ENCODE data around the gene DLX3. TPM values are rescaled to one million over a fixed set of nuclear protein-coding genes. Genes with fewer than 3 reads are reported as not detected.

Gene DLX3
- total and polyA plus RNA-seq, 2 donors (not counting 1 experiment from before 2014, with no cell fraction given): not detected

DNA sequence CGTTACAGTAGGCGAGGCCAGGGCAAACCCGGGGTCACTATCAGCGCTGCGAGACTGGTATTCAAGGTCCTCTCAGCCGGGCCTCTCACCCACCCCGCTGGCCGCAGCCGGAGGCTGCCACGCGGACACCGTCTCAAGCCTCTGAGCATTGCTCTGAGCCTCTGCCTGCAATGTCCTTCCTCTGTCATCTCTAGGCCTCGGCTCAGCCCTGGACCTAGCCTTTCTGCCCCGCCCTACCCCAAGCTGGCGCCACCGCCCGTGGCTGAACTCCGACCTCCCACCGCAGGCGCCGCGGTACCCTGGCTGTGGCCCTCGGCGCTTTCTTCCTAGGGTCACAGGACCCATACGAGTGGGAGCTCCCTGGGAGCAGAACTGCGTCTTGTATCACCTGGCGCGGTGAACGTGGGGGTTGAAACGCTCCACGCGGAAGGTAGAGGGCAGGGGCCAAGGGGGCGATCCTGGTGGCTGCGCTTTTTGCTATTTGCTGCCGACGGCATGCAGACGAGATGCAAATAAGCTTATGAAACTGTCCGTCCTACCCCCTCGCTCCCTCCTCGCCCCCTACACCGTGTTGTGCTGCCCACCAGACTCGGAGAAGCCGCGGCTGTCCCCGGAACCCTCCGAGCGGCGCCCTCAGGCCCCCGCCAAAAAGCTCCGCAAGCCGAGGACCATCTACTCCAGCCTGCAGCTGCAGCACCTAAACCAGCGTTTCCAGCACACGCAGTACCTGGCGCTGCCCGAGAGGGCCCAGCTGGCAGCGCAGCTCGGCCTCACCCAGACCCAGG is 22.3 kb downstream of the DLX3 start:
- H3K9ac ChIP-seq (ENCODE audit: insufficient read depth, low read length): no peak overlapping the region
- no peaks in the 10 kb centered on the region for H3K36me3 ChIP-seq (ENCODE audit: control insufficient read depth, insufficient read depth, low read length)
- peaks cover 72% of the 10 kb centered on the region for H3K27me3 ChIP-seq (ENCODE audit: control insufficient read depth, insufficient read depth, low read length)
- no peak overlapping the region for H2AFZ ChIP-seq (ENCODE audit: low read length)
- H3K4me1 ChIP-seq (ENCODE audit: control insufficient read depth, extremely low read depth, insufficient read depth, low read length): peaks cover 5% of the 10 kb centered on the region
- H3K27ac ChIP-seq (ENCODE audit: insufficient read depth, low read length): no peak overlapping the region
- no peak overlapping the region for H3K4me3 ChIP-seq (replicated peaks in 1 of 4; ENCODE audit: control extremely low read depth in 1 of 4, insufficient read depth in 1 of 4, low read depth in 3 of 4, low read length in 4 of 4)
- H4K20me1 ChIP-seq (ENCODE audit: control insufficient read depth, extremely low read depth, insufficient read depth, low read length): no peaks in the 10 kb centered on the region
- TF ChIP-seq, protein P1, sequence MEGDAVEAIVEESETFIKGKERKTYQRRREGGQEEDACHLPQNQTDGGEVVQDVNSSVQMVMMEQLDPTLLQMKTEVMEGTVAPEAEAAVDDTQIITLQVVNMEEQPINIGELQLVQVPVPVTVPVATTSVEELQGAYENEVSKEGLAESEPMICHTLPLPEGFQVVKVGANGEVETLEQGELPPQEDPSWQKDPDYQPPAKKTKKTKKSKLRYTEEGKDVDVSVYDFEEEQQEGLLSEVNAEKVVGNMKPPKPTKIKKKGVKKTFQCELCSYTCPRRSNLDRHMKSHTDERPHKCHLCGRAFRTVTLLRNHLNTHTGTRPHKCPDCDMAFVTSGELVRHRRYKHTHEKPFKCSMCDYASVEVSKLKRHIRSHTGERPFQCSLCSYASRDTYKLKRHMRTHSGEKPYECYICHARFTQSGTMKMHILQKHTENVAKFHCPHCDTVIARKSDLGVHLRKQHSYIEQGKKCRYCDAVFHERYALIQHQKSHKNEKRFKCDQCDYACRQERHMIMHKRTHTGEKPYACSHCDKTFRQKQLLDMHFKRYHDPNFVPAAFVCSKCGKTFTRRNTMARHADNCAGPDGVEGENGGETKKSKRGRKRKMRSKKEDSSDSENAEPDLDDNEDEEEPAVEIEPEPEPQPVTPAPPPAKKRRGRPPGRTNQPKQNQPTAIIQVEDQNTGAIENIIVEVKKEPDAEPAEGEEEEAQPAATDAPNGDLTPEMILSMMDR (conservative IDR thresholded peaks at IDR 0.05 in 1 of 2, IDR thresholded peaks at IDR 0.05 in 1 of 2; ENCODE audit: low read depth in 1 of 2, low read length in 2 of 2): no peak
- TF ChIP-seq EZH2 (IDR thresholded peaks at IDR 0.05; ENCODE audit: low read length, missing control alignments): peak; percentile 98
- H3K4me2 ChIP-seq (ENCODE audit: extremely low read depth, insufficient read depth, low read length): no peak overlapping the region
- no peaks in the 10 kb centered on the region for H3K79me2 ChIP-seq (ENCODE audit: control insufficient read depth, insufficient read depth, low read length)
- no peaks in the 10 kb centered on the region for H3K9me3 ChIP-seq (ENCODE audit: control insufficient read depth, insufficient read depth, low read depth, low read length)
- DNase-seq (ENCODE audit: low read depth in 2 of 2): no peak

DNA sequence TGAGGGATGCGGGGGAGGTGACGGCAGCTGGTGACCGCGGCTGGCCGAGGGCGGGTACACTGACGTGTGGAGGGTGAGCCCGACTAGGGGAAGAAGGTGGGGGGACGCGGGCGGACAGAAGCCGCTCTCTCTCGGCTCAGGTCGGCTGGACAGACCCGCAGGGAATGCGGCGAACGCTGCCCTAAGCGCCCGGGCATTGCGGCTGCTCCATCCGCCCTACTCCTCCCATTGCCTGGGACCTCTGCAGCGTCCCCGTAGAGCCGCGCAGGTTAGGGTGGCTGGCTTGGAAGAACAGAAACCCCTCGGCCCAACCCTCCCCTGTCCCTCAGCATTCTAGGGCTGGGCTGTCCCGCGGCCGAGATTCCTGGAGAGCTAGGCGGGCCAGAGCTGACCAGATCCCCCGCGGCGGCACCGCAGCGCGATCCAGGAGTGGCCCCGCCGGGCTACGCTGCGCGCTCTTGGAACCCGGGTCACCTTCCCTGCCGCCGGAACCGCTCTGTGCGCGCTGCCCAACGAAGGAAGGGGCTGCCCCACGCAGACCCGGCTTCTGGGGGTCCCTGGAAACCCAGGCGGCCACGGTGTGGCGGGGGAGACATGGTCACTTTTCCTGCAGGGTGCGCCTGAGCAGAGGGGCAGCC is 23.1 kb downstream of the DLX3 start:
- Histone ChIP-seq H2AFZ (ENCODE audit: low read length) (no peak overlapping the region), H3K4me2 (ENCODE audit: extremely low read depth, insufficient read depth, low read length) (no peak overlapping the region), H3K9me3 (ENCODE audit: control insufficient read depth, insufficient read depth, low read depth, low read length) (no peaks in the 10 kb centered on the region), H3K27me3 (ENCODE audit: control insufficient read depth, insufficient read depth, low read length) (peaks cover 76% of the 10 kb centered on the region), H4K20me1 (ENCODE audit: control insufficient read depth, extremely low read depth, insufficient read depth, low read length) (no peaks in the 10 kb centered on the region), H3K9ac (ENCODE audit: insufficient read depth, low read length) (no peak overlapping the region), H3K4me3 (replicated peaks in 1 of 4; ENCODE audit: control extremely low read depth in 1 of 4, insufficient read depth in 1 of 4, low read depth in 3 of 4, low read length in 4 of 4) (no peak overlapping the region), H3K4me1 (ENCODE audit: control insufficient read depth, extremely low read depth, insufficient read depth, low read length) (peaks cover 5% of the 10 kb centered on the region), H3K79me2 (ENCODE audit: control insufficient read depth, insufficient read depth, low read length) (no peaks in the 10 kb centered on the region), H3K27ac (ENCODE audit: insufficient read depth, low read length) (no peak overlapping the region), H3K36me3 (ENCODE audit: control insufficient read depth, insufficient read depth, low read length) (no peaks in the 10 kb centered on the region)
- TF ChIP-seq, protein P1 (conservative IDR thresholded peaks at IDR 0.05 in 1 of 2, IDR thresholded peaks at IDR 0.05 in 1 of 2; ENCODE audit: low read depth in 1 of 2, low read length in 2 of 2): no peak
- TF ChIP-seq EZH2 (IDR thresholded peaks at IDR 0.05; ENCODE audit: low read length, missing control alignments): peak; percentile 75
- DNase-seq (ENCODE audit: low read depth in 2 of 2): no peak

DNA sequence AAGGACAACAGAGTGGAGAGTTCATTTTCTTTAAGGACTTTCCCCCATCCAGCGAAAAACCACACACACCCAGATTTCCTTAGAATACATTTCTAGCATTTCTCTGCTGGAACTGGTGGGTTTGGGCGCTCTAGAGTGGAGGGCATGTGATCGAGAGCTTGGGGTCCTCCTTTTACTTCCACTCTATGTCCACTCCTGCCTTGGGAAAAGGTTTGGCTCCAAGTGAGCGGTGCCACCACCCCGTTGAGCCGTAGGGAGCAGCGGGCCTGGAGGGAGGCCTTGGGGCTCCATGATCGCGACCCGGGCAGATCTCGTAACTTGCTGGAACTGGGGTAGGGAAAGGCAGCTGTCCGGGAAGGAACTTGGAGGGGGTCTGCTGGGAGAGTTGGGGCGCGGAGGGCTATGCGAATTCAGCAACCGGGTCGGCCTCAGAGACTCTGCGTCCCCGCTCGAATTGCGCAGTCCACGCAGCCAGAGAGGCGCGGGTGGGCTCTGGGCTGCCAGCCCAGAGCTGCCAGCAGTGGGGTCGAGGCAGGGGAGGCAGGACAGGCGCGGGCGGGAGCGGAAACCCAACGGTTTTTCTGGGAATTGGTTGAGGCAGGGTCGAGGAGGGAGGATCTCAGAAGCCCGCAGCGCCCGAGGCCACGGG is 23.7 kb downstream of the DLX3 start:
- H3K4me1 ChIP-seq (ENCODE audit: control insufficient read depth, extremely low read depth, insufficient read depth, low read length): peaks cover 5% of the 10 kb centered on the region
- H3K4me2 ChIP-seq (ENCODE audit: extremely low read depth, insufficient read depth, low read length): no peak overlapping the region
- TF ChIP-seq, protein P1 (conservative IDR thresholded peaks at IDR 0.05 in 1 of 2, IDR thresholded peaks at IDR 0.05 in 1 of 2; ENCODE audit: low read depth in 1 of 2, low read length in 2 of 2): no peak
- TF ChIP-seq EZH2 (IDR thresholded peaks at IDR 0.05; ENCODE audit: low read length, missing control alignments): no peak
- no peak overlapping the region for H3K9ac ChIP-seq (ENCODE audit: insufficient read depth, low read length)
- H3K9me3 ChIP-seq (ENCODE audit: control insufficient read depth, insufficient read depth, low read depth, low read length): no peaks in the 10 kb centered on the region
- no peak overlapping the region for H2AFZ ChIP-seq (ENCODE audit: low read length)
- H3K27me3 ChIP-seq (ENCODE audit: control insufficient read depth, insufficient read depth, low read length): peaks cover 83% of the 10 kb centered on the region
- DNase-seq (ENCODE audit: low read depth in 2 of 2): no peak
- H3K79me2 ChIP-seq (ENCODE audit: control insufficient read depth, insufficient read depth, low read length): no peaks in the 10 kb centered on the region
- no peak overlapping the region for H3K4me3 ChIP-seq (replicated peaks in 1 of 4; ENCODE audit: control extremely low read depth in 1 of 4, insufficient read depth in 1 of 4, low read depth in 3 of 4, low read length in 4 of 4)
- no peak overlapping the region for H3K27ac ChIP-seq (ENCODE audit: insufficient read depth, low read length)
- H4K20me1 ChIP-seq (ENCODE audit: control insufficient read depth, extremely low read depth, insufficient read depth, low read length): no peaks in the 10 kb centered on the region
- no peaks in the 10 kb centered on the region for H3K36me3 ChIP-seq (ENCODE audit: control insufficient read depth, insufficient read depth, low read length)

Data from fibroblast of lung (primary cell).